K562 (cell line): ENCODE results near the gene COL9A2. TPM values are rescaled to one million over a fixed set of nuclear protein-coding genes. Genes with fewer than 3 reads are reported as not detected.

Experiments used
- CEBPG ChIP-seq, 3 experiments: fragments of 200-800 bp in 1 of 3; sonication (Bioruptor generic) in 1 of 3; sonication (generic) in 1 of 3; formaldehyde crosslinking in 1 of 3; IDR thresholded peaks in 2 of 3; conservative IDR thresholded peaks in 1 of 3; 2 replicates each; pipeline versions ENCODE4 v1.6.1 to v1.8.0; 2016 to 2022; ENCODE audit warnings: missing compliant biosample characterization in 2 of 3, missing genetic modification characterization in 2 of 3, mild to moderate bottlenecking in 1 of 3, missing genetic modification reagents in 1 of 3
- CSDE1 ChIP-seq, 2 experiments: fragments of 450-650 bp; IDR thresholded peaks; 2 replicates each; pipeline ENCODE4 v1.6.1; 2016; ENCODE audit warnings: mild to moderate bottlenecking in 1 of 2
- E2F1 ChIP-seq: sonication (generic); formaldehyde crosslinking; IDR thresholded peaks from 2 replicates; pipeline ENCODE4 v1.8.1; 2023; ENCODE audit warnings: mild to moderate bottlenecking, missing genetic modification reagents, moderate library complexity
- HSF4 ChIP-seq: fragments of 250-450 bp; sonication (Bioruptor Pico); IDR thresholded peaks from 2 replicates; pipeline ENCODE4 v2.1.2; 2022; ENCODE audit warnings: mild to moderate bottlenecking, moderate library complexity, borderline replicate concordance
- ILF3 ChIP-seq: fragments of 450-650 bp; IDR thresholded peaks from 2 replicates; pipeline ENCODE4 v1.6.1; 2018; ENCODE audit warnings: antibody characterized with exemption, mild to moderate bottlenecking, moderate library complexity, borderline replicate concordance
- MAZ ChIP-seq, 2 experiments: fragments of 450-650 bp in 1 of 2; sonication (generic) in 1 of 2; formaldehyde crosslinking; IDR thresholded peaks in 1 of 2; conservative IDR thresholded peaks in 1 of 2; 2 replicates each; pipeline versions ENCODE4 v1.4.0 to v1.5.0; 2020; ENCODE audit warnings: mild to moderate bottlenecking in 1 of 2, missing genetic modification reagents in 1 of 2
- MGA ChIP-seq: fragments of 450-650 bp; IDR thresholded peaks from 2 replicates; pipeline ENCODE4 v1.6.1; 2016; ENCODE audit warnings: mild to moderate bottlenecking, moderate library complexity
- SP2 ChIP-seq: IDR thresholded peaks from 2 replicates; pipeline ENCODE4 v1.6.1; 2011; ENCODE audit warnings: mild to moderate bottlenecking, low read depth, low read length, moderate library complexity; ENCODE audit not compliant: poor library complexity, severe bottlenecking; ENCODE audit errors: extremely low read depth
- YY1 ChIP-seq, 3 experiments: IDR thresholded peaks; 2 replicates each; pipeline ENCODE4 v1.6.1; 2011; ENCODE audit warnings: low read length in 2 of 3, mild to moderate bottlenecking in 2 of 3, moderate library complexity in 2 of 3, borderline replicate concordance in 1 of 3, control low read depth in 1 of 3, low read depth in 1 of 3; ENCODE audit not compliant: insufficient read depth in 3 of 3, insufficient replicate concordance in 2 of 3, control insufficient read depth in 1 of 3, insufficient read length in 1 of 3; ENCODE audit errors: extremely low read depth in 1 of 3
- ZBTB43 ChIP-seq: sonication (generic); formaldehyde crosslinking; IDR thresholded peaks from 2 replicates; pipeline ENCODE4 v1.8.0; 2023; ENCODE audit warnings: mild to moderate bottlenecking, missing genetic modification reagents
- ZNF77 ChIP-seq: fragments of 250-450 bp; sonication (Bioruptor Pico); IDR thresholded peaks from 2 replicates; pipeline ENCODE4 v1.5.0; 2020
- polyA plus RNA-seq, 8 experiments: library from polyadenylated mRNA; depleted of rRNA in 4 of 8; stranded (reverse) in 5 of 8; unstranded in 3 of 8; fragments of >200 nt; fragmentation: Nextera tagmentation in 2 of 8; fragmentation: Illumina TruSeq in 1 of 8; extraction: Ambion mirVana in 2 of 8; extraction: Trizol in 1 of 8; gene quantifications; 2 replicates each; pipeline versions ENCODE4 v1.2.1 to v1.2.3, GENCODE V29; 2011 to 2014; ENCODE audit warnings: inconsistent platforms in 1 of 8, missing spikeins in 1 of 8
- total RNA-seq, 7 experiments: library from RNA; depleted of rRNA in 6 of 7; stranded (reverse); fragments of >200 nt in 6 of 7; fragmentation: Illumina TruSeq in 2 of 7; extraction: Trizol in 2 of 7; gene quantifications; 2 replicates each; pipeline versions ENCODE4 v1.2.1 to v1.2.3, GENCODE V29; 2011 to 2021; ENCODE audit warnings: low replicate concordance in 1 of 7

The COL9A2 gene
- total and polyA plus RNA-seq, 9 of the 15 experiments (the other 6 are each of a cell fraction or from before 2014, with no cell fraction given): 0.03 to 2.2 (median 0.31) TPM

- TF ChIP-seq MGA (0 out of 2 replicates have a peak, but pooled peaks have one; percentile 28), CSDE1 (IDR thresholded peaks at IDR 0.05) (no peak), YY1 (IDR thresholded peaks at IDR 0.05; ENCODE audit: borderline replicate concordance in 1 of 3, control insufficient read depth in 1 of 3, extremely low read depth in 1 of 3, insufficient read depth in 3 of 3, insufficient read length in 1 of 3, insufficient replicate concordance in 2 of 3, low read depth in 1 of 3, low read length in 2 of 3) (no peak), HSF4 (no peak), ZNF77 (CRISPR knock-in tag) (no peak), ILF3 (no peak), E2F1 (CRISPR knock-in tag) (no peak), MAZ (CRISPR knock-in tag; conservative IDR thresholded peaks at IDR 0.05 in 1 of 2, IDR thresholded peaks at IDR 0.05 in 1 of 2) (no peak), CEBPG (CRISPR knock-in tag; IDR thresholded peaks at IDR 0.05) (peak; percentile 88), CEBPG (tag; conservative IDR thresholded peaks at IDR 0.05 in 1 of 2, IDR thresholded peaks at IDR 0.05 in 1 of 2) (peak; percentile 90 to 91), SP2 (no peak), ZBTB43 (no peak)
Observed at GRCh38 chr1:40353082-40353481, 36.0 kb upstream of the COL9A2 start (continued).
